NCI-H345 treated with DMSO at 0.1 percent for 48 hours (cell line): Measurements from ENCODE around the gene FAM3B.
"Not testable (repeated sequence)": the region's sequence is repeated elsewhere in the genome, so short reads cannot be mapped to it uniquely, and the experiment has no call there.

Experiments used
- DNase-seq: peaks from one replicate; lab custom pipeline; 2025; ENCODE audit not compliant: unreplicated experiment; lab: John Stamatoyannopoulos, UW

FAM3B gene, protein sequence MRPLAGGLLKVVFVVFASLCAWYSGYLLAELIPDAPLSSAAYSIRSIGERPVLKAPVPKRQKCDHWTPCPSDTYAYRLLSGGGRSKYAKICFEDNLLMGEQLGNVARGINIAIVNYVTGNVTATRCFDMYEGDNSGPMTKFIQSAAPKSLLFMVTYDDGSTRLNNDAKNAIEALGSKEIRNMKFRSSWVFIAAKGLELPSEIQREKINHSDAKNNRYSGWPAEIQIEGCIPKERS

GRCh38 chr21:41316200-41317062 lies at the start of gene FAM3B:
Gene FAM3B (plus strand): TSS chr21:41316801. CDS start chr21:41316880, 79 bp downstream.
- DNase-seq, result peak; percentile 33

DNA sequence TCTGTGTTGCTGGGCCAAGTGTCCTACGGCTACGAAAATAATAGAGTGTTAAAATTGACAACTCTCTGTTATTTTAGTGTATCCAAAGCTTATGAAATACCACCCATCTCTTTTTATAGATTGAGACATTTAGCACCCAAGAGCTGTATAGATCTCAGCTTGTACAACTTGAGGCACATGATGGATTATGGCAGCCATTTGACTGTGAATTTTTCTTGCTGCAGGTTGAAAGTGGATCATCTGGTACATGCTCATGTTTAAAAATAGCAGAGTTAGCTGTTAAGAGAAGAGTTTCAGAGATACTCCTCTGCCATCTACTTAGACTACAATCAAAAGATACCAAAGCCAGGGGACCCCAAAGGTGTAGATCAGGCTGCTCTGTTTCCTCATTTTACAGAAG lies 49.3 kb upstream of the FAM3B start:
- no peak for DNase-seq

DNA sequence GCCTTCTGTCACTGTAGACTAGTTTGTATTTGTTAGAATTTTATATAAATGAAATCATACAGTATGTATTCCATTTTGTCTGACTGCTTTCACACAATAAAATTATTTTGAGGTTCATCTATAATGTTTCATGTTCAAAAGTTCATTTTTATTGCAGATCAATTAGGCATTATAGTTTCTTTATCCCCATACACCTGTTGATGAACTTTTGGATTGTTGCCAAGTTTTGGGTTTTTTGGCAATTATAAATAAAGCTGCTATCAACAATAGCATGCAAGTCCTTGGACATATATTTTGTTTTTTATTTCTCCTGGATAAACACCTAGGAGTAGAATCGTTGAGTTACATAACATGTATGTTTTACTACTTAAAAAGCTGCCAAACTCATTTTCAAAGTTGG lies 47.1 kb upstream of the FAM3B start:
- DNase-seq, result no peak

GRCh38 chr21:41277196-41277595 lies 39.4 kb upstream of the FAM3B start:
- DNase-seq, result no peak

DNA sequence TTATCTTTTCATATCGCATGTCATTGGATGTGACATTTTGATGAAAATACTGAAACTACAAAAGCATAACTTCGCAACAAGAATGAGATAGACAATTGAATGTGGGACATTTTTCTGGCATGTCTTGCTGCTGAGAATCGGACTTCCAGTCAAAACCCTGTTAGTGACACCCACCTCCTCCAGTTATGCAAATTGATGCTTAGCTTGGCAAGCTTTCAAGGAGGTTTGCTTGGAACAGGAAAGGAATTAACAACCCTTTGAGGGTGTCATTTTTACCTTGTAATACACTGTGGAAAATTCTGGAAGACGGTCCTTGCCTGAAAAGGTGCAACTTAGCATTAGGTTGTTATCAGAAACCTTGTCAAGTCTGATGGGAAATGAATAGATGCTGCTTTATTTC lies 38.8 kb upstream of the FAM3B start:
- no peak for DNase-seq

DNA sequence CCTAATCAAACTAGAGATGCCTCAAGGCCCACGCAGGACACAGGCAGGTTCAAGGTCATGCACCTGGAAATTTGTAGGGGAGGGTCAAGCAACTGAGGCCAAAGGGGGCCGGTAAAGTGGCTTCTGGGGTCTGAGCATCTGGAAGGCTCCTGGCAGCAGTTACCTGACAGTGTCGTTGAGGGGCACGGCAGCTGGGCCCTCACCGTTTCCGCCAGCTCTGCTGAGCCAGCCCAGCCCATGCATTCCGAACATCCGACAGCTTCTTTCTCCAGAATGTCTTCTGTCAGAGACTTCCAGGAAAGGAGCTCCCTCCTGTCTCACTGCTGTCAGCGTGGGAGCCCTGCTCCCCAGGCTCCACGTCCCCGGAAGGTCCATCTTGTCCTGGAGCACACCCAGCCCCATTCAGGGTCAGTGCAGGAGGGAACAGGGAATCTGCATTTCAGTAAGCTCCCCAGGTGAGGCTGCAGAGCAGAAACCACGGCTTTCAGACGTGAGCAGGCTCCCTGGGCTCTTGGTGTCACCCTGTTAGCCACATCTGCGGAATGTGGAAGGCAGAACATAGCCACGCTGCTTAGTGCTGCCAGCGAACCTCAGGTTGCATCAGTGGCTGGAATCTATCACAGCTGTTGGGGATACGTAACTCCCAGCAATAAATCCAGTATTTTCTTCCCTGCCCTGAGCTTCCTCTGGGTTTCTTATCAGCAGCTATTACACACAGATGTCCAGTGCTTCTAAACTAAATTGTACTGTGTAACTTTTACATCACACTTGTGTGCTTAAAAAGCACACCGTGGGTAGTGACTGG lies 36.3 kb upstream of the FAM3B start:
- DNase-seq, result no peak

- DNase-seq, result no peak
Observed at GRCh38 chr21:41282412-41282811, 34.2 kb upstream of the FAM3B start.

DNA sequence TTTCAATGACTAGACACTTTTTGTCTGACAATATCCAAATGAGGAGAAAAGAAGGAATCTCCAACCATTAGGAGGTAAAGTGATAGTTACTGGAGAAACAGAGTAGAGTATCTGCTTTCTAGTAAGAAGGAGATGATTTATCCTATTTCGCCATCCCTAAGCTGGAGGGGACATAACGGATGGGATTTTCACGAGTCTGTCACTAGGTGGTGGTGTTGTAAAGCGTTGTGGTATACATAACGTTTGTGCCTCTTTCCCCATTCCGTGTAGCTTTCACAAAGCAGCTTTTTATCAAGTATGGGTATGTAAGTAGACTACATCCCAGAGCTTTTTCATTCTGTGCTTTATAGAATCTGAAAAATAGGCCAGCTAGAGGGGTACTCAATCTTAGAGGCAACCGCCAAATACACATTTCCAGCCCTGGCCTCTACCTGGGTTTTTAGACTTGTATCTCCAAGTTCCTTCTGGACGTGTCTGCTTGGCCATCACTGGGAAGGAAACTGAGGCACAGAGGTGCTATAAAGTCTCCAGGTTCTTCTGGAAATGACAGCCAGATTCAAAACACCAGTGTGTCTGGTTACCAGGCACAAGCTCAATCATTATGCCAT lies 33.3 kb upstream of the FAM3B start:
- DNase-seq, result peak; percentile 80

- no peak for DNase-seq
Observed at GRCh38 chr21:41289431-41289830, 27.2 kb upstream of the FAM3B start.

GRCh38 chr21:41290106-41290799 lies 26.3 kb upstream of the FAM3B start:
- no peak for DNase-seq

- DNase-seq, result no peak
Observed at GRCh38 chr21:41294548-41295231, 21.9 kb upstream of the FAM3B start.

GRCh38 chr21:41295721-41296254 lies 20.8 kb upstream of the FAM3B start:
- DNase-seq, result no peak

GRCh38 chr21:41302976-41303375 lies 13.6 kb upstream of the FAM3B start:
- no peak for DNase-seq

- no peak for DNase-seq
Observed at GRCh38 chr21:41304068-41304720, 12.4 kb upstream of the FAM3B start.

- DNase-seq, result no peak
Observed at GRCh38 chr21:41307219-41307618, 9.4 kb upstream of the FAM3B start.

GRCh38 chr21:41313285-41314164 lies 3.1 kb upstream of the FAM3B start:
- not testable (repeated sequence) for DNase-seq

DNA sequence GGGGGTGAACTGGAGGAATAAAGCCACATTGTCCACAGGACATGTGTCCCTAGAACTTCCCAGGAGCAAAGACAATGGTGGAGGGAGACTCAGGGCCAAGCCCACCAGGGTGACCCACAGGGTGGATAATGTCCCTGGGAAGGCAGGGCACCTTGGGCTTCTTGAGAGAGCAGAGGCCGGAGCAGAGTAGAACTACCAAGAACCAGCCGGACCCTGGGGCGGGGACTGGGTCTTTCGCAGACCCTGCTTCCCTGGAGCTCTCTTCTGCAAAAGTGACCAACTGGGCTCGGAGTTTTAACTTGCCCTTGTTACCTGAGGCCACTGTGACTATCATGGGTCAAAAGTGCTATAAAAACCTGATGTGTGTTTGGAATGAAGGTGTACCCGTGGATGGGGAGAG lies 875 bp upstream of the FAM3B start:
- DNase-seq, result no peak

GRCh38 chr21:41317063-41317392 lies 427 bp downstream of the FAM3B start:
- no peak for DNase-seq
